GM10248 (cell line): ENCODE results near the gene RSBN1L.

Experiments
- CTCF ChIA-PET: fragments of 300-600 bp; sonication (Branson Sonifier 250); formaldehyde crosslinking; extraction: SDS; loops from one replicate; lab custom pipeline; 2021; ENCODE audit warnings: antibody characterized with exemption; lab: Yijun Ruan, JAX
- POLR2A ChIA-PET: fragments of 350-650 bp; sonication (Branson Sonifier 250); formaldehyde crosslinking; extraction: SDS; loops from one replicate; lab custom pipeline; 2020; ENCODE audit warnings: antibody characterized with exemption; lab: Yijun Ruan, JAX
- DNase-seq: peaks from one replicate; pipeline ENCODE4 v3.0.0; 2012; ENCODE audit errors: extremely low spot score
- CTCF ChIP-seq: IDR thresholded peaks from 2 replicates; pipeline ENCODE4 v1.5.1; 2012; ENCODE audit warnings: mild to moderate bottlenecking, low read depth; ENCODE audit errors: extremely low read depth, missing control alignments, control extremely low read depth

The RSBN1L gene

GRCh38 chr7:77655356-77655755 lies 40.9 kb upstream of the RSBN1L start:
- no peak for TF ChIP-seq CTCF
- no peak for DNase-seq
- POLR2A ChIA-PET, result no interaction called here
- CTCF ChIA-PET, result interaction anchor here (1.1 to 2.2 kb wide), 6 partner anchors 8 to 385 kb away, joined by 3 to 8 read pairs (median 6); no protein-coding TSS in a partner anchor

GRCh38 chr7:77655836-77656455 lies 40.3 kb upstream of the RSBN1L start:
- no peak for DNase-seq
- POLR2A ChIA-PET, result interaction anchor here (1.6 kb wide), 1 partner anchor 40 kb away, joined by 3 read pairs; the partner anchor contains the start of gene RSBN1L
- TF ChIP-seq CTCF, result no peak
- CTCF ChIA-PET, result interaction anchor here (0.9 to 5.4 kb wide), 10 partner anchors 9 to 384 kb away, joined by 3 to 43 read pairs (median 5); no protein-coding TSS in a partner anchor

GRCh38 chr7:77657427-77658224 lies 38.6 kb upstream of the RSBN1L start:
- DNase-seq, result peak; percentile 51
- CTCF ChIA-PET, result interaction anchor here (0.7 to 5.4 kb wide), 33 partner anchors 7 to 426 kb away, joined by 3 to 43 read pairs (median 4); partner anchors contain the start of gene RSBN1L
- peak; percentile 53 for TF ChIP-seq CTCF
- POLR2A ChIA-PET, result interaction anchor here (0.6 kb wide), 1 partner anchor 29 kb away, joined by 4 read pairs; no protein-coding TSS in a partner anchor

GRCh38 chr7:77658928-77659327 lies 37.3 kb upstream of the RSBN1L start:
- POLR2A ChIA-PET, result no interaction called here
- DNase-seq, result no peak
- CTCF ChIA-PET, result interaction anchor here (0.9 to 5.4 kb wide), 19 partner anchors 8 to 425 kb away, joined by 3 to 43 read pairs (median 4); no protein-coding TSS in a partner anchor
- TF ChIP-seq CTCF, result no peak

- ChIA-PET POLR2A (no interaction called here), CTCF (interaction anchor here (4.3 to 4.5 kb wide), 2 partner anchors 11 to 95 kb away, joined by 27 to 31 read pairs; no protein-coding TSS in a partner anchor)
- no peak for TF ChIP-seq CTCF
- no peak for DNase-seq
Observed at GRCh38 chr7:77661816-77662215, 34.4 kb upstream of the RSBN1L start.

- no peak for TF ChIP-seq CTCF
- ChIA-PET POLR2A (no interaction called here), CTCF (interaction anchor here (4.2 kb wide), 1 partner anchor 12 kb away, joined by 27 read pairs; no protein-coding TSS in a partner anchor)
- no peak for DNase-seq
Observed at GRCh38 chr7:77662869-77663268, 33.4 kb upstream of the RSBN1L start.
